ENCODE data around the gene GRIA4.

The GRIA4 gene

DNA sequence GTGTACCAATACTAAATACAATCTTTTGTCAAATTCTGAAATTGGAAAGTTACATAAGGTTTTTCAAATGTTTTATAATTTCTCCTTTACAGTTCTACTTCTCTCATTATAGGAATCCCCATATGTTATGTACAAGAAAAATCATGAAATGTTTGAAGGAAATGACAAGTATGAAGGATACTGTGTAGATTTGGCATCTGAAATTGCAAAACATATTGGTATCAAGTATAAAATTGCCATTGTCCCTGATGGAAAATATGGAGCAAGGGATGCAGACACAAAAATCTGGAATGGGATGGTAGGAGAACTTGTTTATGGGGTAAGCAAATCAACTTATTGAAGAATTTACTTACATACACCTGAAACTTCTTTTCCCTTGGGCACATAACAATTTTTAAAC is 308.7 kb downstream of the GRIA4 start:
- no peak overlapping the region for H3K4me3 ChIP-seq (ENCODE audit: low read length)
- TF ChIP-seq, protein P1, sequence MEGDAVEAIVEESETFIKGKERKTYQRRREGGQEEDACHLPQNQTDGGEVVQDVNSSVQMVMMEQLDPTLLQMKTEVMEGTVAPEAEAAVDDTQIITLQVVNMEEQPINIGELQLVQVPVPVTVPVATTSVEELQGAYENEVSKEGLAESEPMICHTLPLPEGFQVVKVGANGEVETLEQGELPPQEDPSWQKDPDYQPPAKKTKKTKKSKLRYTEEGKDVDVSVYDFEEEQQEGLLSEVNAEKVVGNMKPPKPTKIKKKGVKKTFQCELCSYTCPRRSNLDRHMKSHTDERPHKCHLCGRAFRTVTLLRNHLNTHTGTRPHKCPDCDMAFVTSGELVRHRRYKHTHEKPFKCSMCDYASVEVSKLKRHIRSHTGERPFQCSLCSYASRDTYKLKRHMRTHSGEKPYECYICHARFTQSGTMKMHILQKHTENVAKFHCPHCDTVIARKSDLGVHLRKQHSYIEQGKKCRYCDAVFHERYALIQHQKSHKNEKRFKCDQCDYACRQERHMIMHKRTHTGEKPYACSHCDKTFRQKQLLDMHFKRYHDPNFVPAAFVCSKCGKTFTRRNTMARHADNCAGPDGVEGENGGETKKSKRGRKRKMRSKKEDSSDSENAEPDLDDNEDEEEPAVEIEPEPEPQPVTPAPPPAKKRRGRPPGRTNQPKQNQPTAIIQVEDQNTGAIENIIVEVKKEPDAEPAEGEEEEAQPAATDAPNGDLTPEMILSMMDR (conservative IDR thresholded peaks at IDR 0.05; ENCODE audit: low read length), result no peak
- no peak for DNase-seq (ENCODE audit: low read depth)

DNA sequence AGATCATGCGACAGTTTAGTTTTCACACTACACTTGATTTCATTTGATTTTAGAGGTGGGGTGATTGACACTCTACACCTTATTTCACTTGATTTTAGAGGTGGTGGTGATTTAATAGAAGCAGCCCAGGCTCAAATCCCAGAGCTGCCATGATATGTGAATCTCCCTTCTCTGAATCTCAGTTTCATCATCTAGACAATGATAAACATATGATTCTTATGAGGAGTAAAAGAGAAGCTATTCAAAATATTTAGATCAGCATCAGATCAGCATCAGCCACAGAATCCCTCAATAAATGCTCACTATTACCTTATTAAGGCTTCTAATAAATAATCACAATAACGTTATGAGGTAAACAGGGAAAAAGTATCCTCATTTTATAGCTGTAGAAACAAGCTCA is 313.4 kb downstream of the GRIA4 start:
- no peak for DNase-seq (ENCODE audit: low read depth)
- no peak overlapping the region for H3K4me3 ChIP-seq (ENCODE audit: low read length)
- TF ChIP-seq, protein P1 (conservative IDR thresholded peaks at IDR 0.05; ENCODE audit: low read length), result no peak

DNA sequence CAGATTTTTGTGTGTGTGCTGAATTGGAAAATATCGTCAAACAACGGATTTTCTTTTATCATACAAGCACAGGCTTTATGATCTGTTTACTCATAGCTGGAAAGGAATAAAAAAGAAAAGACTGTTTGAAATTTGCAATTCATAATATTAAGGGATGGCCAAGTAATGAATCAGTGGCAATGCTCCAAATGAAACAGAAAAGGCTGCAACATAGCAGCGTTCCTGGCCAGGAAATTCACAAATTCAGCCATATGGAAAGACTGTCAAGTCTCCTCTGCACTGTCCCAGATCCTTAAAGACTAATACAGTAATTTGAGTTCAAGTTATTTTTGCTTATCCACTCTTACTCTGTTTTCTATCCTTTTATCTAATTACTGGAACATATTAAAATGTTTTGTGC is 313.9 kb downstream of the GRIA4 start:
- TF ChIP-seq, protein P1 (conservative IDR thresholded peaks at IDR 0.05; ENCODE audit: low read length), result no peak
- H3K4me3 ChIP-seq (ENCODE audit: low read length), result no peak overlapping the region
- peak; percentile 24 for DNase-seq (ENCODE audit: low read depth)

DNA sequence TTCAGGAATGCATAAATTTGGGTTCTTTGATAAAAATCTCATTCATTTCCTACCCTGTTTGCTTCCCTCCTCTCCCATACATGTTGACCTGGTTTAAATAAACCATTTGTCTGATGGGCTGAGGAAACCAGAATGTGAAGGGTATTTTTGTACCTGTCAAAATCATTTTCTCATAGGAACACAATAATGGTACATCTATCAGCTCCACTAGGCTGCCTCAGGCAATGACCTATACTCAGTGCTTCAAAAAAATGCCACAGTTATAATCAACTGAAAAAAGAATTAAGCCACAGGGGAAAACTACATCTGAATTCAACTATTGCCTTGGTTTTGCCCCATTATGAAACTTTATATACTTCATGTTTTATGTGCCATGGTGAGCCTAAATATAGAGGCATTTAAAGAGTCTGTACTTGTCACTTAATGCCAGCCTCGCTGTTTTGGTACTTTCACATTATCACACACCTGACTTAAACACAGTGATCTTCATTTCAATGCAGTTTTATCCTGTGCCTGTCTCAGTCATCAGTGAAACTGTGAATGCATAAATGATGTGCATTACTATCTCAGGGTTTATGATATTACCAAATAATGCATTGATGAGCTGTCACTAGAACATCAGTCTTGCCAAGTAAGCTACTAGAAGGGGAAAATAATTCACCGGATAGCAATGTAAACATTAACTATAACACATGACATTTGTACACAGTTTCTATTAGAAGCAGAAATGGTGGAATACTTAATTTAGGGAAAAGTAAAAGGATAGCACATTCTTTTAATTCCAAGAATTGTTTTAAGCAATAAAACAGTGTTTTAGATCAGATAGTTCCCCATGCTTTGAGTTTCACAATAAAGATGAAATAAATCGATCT is 319.4 kb downstream of the GRIA4 start:
- TF ChIP-seq, protein P1 (conservative IDR thresholded peaks at IDR 0.05; ENCODE audit: low read length), result no peak

DNA sequence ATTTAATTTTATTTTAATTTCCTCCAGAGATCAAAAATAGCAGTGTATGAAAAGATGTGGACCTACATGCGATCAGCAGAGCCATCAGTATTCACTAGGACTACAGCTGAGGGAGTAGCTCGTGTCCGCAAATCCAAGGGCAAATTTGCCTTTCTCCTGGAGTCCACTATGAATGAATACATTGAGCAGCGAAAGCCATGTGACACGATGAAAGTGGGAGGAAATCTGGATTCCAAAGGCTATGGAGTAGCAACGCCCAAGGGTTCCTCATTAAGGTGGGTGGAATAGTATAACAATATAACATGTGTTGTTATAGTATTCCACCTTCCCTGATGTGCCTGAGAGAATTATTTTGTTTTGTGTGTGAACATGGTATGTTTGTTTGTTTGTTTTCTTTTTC is 323.8 kb downstream of the GRIA4 start:
- no peak for DNase-seq (ENCODE audit: low read depth)
- TF ChIP-seq, protein P1 (conservative IDR thresholded peaks at IDR 0.05; ENCODE audit: low read length), result no peak
- no peak overlapping the region for H3K4me3 ChIP-seq (ENCODE audit: low read length)

More for the DNA sequence above, 319.4 kb downstream of the GRIA4 start:
- no peak overlapping the region for H3K4me3 ChIP-seq (ENCODE audit: low read length)
- DNase-seq (ENCODE audit: low read depth), result no peak

GRCh38 chr11:105935791-105936190 is 325.9 kb downstream of the GRIA4 start:
- no peak for DNase-seq (ENCODE audit: low read depth)
- TF ChIP-seq, protein P1 (conservative IDR thresholded peaks at IDR 0.05; ENCODE audit: low read length), result no peak
- no peak overlapping the region for H3K4me3 ChIP-seq (ENCODE audit: low read length)

DNA sequence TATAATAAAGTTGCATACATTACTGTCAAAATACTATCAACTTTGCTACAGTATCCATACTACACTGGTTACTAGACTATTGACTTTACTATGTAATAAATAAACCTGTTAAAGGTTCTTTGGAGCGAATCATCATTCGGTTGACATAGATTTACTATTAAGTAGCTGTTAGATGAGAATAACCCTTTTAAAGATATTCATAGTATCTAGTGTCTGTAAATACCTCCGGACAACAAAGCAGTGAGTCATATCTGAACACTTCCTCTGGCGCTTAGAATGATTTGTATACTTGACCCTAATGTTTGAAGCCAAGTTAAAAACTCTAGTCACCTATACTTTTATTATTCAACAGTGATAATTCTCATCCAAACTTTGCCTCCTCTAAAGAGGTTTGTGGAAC is 327.5 kb downstream of the GRIA4 start:
- no peak for DNase-seq (ENCODE audit: low read depth)
- H3K4me3 ChIP-seq (ENCODE audit: low read length), result no peak overlapping the region
- TF ChIP-seq, protein P1 (conservative IDR thresholded peaks at IDR 0.05; ENCODE audit: low read length), result no peak
